ENCODE measurements around the gene CFAP43.

The CFAP43 gene

DNA sequence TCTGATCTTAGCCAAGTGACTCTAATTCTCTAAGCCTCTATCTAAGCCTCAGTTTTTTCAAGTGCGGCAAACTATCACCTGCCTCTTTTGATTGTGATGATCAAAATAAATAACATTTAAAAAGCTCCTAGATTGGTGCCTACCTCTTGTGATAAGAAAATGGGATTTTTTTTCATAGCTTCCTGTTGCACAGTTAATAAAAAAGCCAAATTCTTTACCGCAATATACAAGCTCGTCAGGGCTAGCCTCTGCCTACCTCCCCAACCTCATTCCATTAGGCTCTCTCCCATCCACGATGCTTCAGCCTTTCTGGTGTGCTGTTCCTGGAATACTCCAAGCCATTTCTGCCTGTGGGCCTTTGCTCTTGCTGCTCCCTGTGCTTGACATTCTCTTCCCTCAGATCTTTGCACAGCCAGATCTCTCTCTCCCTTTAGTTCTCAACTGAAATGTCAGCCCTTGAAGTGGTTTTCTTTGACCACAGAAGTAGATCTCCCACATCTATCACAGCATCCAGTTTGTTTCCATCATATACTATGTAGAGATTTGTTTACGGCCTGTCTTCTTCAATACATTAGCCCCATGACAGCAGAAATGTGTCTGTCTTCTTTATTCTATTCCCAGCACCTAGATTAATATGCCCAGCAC is 61.4 kb downstream of the CFAP43 start:
- TF ChIP-seq, protein P1, sequence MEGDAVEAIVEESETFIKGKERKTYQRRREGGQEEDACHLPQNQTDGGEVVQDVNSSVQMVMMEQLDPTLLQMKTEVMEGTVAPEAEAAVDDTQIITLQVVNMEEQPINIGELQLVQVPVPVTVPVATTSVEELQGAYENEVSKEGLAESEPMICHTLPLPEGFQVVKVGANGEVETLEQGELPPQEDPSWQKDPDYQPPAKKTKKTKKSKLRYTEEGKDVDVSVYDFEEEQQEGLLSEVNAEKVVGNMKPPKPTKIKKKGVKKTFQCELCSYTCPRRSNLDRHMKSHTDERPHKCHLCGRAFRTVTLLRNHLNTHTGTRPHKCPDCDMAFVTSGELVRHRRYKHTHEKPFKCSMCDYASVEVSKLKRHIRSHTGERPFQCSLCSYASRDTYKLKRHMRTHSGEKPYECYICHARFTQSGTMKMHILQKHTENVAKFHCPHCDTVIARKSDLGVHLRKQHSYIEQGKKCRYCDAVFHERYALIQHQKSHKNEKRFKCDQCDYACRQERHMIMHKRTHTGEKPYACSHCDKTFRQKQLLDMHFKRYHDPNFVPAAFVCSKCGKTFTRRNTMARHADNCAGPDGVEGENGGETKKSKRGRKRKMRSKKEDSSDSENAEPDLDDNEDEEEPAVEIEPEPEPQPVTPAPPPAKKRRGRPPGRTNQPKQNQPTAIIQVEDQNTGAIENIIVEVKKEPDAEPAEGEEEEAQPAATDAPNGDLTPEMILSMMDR (conservative IDR thresholded peaks at IDR 0.05; ENCODE audit: low read depth, low read length): no peak
- H3K4me3 ChIP-seq (ENCODE audit: low read depth, low read length): no peak overlapping the region
- no peak for DNase-seq (ENCODE audit: low read depth)

DNA sequence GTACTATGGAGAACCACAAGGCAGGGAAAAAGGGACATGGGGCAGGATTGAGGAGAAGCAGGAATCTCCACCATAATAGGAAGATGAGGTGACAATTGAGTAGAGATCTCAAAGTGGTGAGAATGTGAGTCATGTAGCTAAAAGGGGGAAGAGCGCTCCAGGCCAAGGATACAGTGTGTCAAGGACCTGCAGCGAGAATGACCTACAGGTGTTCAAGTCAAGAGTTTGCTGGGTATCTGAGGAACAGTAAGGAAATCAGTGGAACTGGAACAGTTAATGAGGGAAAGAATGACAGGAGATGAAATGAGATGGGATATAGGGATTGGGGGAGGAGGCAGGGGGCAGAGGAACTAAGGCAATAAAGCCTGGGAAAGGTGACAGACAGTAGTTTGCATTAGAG is 76.6 kb downstream of the CFAP43 start:
- no peak for DNase-seq (ENCODE audit: low read depth)

DNA sequence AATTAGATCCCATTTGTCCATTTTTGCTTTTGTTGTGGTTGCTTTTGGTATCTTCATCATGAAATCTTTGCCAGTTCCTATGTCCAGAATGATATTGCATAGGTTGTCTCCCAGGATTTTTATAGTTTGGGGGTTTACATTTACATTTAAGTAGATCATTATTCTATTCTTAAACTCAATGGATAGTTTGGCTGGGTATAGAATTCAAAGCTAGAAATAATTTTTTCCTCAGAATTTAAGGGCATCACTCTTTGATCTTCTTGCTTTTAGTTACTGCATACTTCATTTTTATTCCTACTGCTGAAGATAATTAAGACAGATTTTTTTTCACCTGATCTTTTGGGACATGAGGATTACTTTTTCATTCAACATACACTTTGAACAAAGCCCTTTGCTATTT is 80.4 kb downstream of the CFAP43 start:
- TF ChIP-seq, protein P1 (conservative IDR thresholded peaks at IDR 0.05; ENCODE audit: low read depth, low read length): no peak
- DNase-seq (ENCODE audit: low read depth): no peak
- no peak overlapping the region for H3K4me3 ChIP-seq (ENCODE audit: low read depth, low read length)

More for the DNA sequence above, 76.6 kb downstream of the CFAP43 start:
- H3K4me3 ChIP-seq (ENCODE audit: low read depth, low read length): no peak overlapping the region
- TF ChIP-seq, protein P1 (conservative IDR thresholded peaks at IDR 0.05; ENCODE audit: low read depth, low read length): no peak

DNA sequence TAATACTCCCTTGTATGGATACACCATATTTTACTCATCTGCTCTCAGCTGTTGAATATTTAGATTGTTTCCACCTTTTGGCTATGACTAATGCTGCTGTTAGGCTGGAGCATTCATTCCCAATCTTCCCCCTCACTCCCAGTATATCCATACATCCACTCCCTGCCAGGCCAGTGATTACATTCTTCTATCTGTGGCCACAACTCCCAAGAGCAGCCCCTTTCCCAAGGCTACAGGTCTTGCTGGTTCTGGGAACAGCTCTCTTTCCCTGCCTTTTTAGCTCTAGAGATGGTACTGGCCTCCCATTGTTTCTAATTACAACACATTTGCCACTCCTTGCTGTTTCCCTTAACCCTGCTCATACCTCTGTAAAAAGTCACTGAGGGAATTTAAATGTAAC is 82.0 kb downstream of the CFAP43 start:
- TF ChIP-seq, protein P1 (conservative IDR thresholded peaks at IDR 0.05; ENCODE audit: low read depth, low read length): no peak
- DNase-seq (ENCODE audit: low read depth): no peak
- no peak overlapping the region for H3K4me3 ChIP-seq (ENCODE audit: low read depth, low read length)

DNA sequence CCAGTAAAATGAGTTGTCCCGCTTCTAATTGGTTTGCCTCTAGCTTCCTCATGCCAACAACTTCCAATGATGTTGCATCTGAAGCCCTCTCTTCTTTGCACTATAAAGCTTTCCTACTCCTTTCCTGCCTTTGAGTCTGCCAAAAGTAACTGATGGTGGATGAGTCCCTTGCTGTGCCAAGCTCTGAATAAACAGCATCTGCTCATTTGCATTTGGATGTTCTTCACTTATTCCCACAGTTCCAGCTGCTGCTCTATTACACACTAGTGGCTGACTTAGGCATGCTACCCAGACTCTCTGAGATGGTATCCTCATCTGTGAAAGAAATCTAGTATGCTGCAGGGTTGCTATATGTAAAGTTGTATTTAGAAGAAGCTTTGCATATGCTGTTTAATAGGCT is 85.3 kb downstream of the CFAP43 start:
- TF ChIP-seq, protein P1 (conservative IDR thresholded peaks at IDR 0.05; ENCODE audit: low read depth, low read length): no peak
- no peak overlapping the region for H3K4me3 ChIP-seq (ENCODE audit: low read depth, low read length)
- no peak for DNase-seq (ENCODE audit: low read depth)

DNA sequence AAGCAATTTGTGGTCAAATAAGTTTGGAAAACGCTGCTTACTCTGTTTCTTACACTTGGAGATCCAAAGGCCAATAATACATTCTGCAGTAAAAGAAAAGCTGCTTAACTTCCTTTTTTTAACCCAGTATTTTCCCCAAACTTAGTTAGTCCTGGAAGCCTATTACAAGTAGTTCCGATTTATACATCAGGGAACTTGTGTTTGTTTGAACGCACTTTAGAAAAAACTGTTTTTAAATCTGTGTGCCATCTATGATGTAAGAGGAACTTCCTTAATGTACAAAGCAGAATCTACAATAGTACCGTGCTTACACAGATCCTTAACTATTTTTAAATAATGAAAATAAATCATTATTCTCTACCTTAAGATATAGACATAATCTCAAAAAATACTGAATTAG is 87.2 kb downstream of the CFAP43 start:
- no peak for DNase-seq (ENCODE audit: low read depth)
- TF ChIP-seq, protein P1 (conservative IDR thresholded peaks at IDR 0.05; ENCODE audit: low read depth, low read length): no peak
- H3K4me3 ChIP-seq (ENCODE audit: low read depth, low read length): no peak overlapping the region

DNA sequence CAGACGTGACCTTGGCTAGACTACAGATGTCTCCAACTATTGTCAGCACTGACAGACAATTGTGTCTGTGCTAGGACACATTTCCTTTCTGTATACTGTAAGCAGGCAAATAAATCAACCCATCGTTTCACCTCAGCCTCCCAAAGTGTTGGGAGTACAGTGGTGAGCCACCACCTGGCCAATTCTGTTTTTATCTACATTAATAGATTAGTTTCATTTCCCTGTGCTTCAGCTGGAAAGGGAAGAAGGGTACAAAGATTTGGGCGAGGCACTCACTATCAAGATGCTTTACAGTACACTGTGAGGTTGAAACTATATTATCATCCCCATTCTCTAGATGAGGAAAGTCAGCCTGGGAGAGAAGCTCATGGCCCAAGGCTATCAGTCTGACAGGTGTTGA is 88.3 kb downstream of the CFAP43 start:
- no peak overlapping the region for H3K4me3 ChIP-seq (ENCODE audit: low read depth, low read length)
- DNase-seq (ENCODE audit: low read depth): no peak
- TF ChIP-seq, protein P1 (conservative IDR thresholded peaks at IDR 0.05; ENCODE audit: low read depth, low read length): no peak
